ENCODE data around the gene SMNDC1. TPM values are rescaled to one million over a fixed set of nuclear protein-coding genes. Genes with fewer than 3 reads are reported as not detected.

Gene SMNDC1
- total and polyA plus RNA-seq, 10 of the 15 experiments (the other 5 are each of a cell fraction or from before 2014, with no cell fraction given) = 4.6 to 37.2 (median 18.1) TPM

DNA sequence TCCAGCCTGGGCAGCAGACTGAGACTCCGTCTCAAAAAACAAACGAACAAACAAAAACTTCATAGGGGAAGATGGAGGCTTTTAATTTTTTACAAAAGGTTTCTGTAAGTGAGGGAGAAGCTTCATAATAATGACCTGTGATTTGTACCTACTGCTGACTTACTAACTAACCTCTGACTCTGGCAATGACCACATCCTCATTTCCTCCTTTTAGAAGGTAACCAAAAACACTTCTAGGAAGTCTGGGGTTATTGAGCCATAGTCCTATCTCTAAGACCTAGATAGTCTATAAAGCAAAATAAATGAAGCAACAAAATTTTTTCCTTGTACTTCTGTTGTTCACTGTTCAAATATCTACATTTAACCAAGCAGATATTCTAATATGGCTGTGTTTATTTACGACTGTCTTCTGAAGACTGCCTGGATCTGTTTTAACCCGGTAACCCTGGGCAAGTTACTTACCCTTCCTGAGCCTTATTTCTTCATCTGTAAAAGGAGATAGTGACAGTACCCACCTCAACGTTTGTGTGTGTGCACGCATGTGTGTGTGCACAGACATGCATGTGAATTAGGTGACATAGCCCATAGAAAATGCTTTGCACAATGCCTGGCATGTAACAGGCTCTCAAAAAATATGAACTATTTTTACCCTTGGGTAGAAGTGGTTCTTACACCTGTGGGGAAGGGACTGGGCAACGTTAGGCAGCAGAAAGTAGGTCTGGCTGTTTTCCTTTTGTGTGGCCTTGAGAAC, 30.8 kb upstream of the SMNDC1 start:
- DNase-seq (ENCODE audit: low read depth, low spot score) (no peak), FAIRE-seq (no peak), ATAC-seq (peak; percentile 76)
- Histone ChIP-seq H3K4me2 (ENCODE audit: control insufficient read depth, insufficient read depth) (no peak overlapping the region), H3K9me3 (replicated peaks; ENCODE audit: control insufficient read depth, insufficient read depth, low read length) (peaks cover 2% of the 10 kb centered on the region; the same call in 1 of the 3 replicates), H3K27me3 (replicated peaks in 1 of 2; ENCODE audit: control insufficient read depth in 2 of 2, insufficient read depth in 2 of 2, low read length in 1 of 2) (no peaks in the 10 kb centered on the region), H3K36me3 (ENCODE audit: control insufficient read depth in 2 of 2, insufficient read depth in 2 of 2, low read length in 1 of 2) (no peaks in the 10 kb centered on the region), H4K20me1 (ENCODE audit: control insufficient read depth, insufficient read depth) (no peaks in the 10 kb centered on the region), H3K9ac (ENCODE audit: control insufficient read depth, insufficient read depth, low read length) (no peak overlapping the region), H3K4me3 (no peak overlapping the region), H3K27ac (ENCODE audit: control insufficient read depth, insufficient read depth) (no peak overlapping the region), H2AFZ (ENCODE audit: control insufficient read depth, low read depth, low read length) (no peak overlapping the region), H3K4me1 (ENCODE audit: control insufficient read depth, insufficient read depth, low read length) (no peaks in the 10 kb centered on the region), H3K79me2 (ENCODE audit: control insufficient read depth, insufficient read depth, low read length) (no peaks in the 10 kb centered on the region)
- intact Hi-C loops (cut with micrococcal nuclease; ENCODE audit: unreplicated experiment) (no loop called here), in situ Hi-C loops (cut with MboI) (no loop called here)
- ChIA-PET SMC1A (ENCODE audit: uncharacterized antibody, unreplicated experiment) (interaction anchor here (1.1 to 3.6 kb wide), 8 partner anchors 9 to 211 kb away, joined by 3 to 32 read pairs (median 8); no protein-coding TSS in a partner anchor), POLR2A (interaction anchor here (0.6 to 2.1 kb wide), 5 partner anchors 8 to 121 kb away, joined by 3 to 9 read pairs (median 4); no protein-coding TSS in a partner anchor), RAD21 (ENCODE audit: unreplicated experiment) (interaction anchor here (0.9 to 1.7 kb wide), 2 partner anchors 10 to 163 kb away, joined by 4 read pairs; no protein-coding TSS in a partner anchor), CTCF (interaction anchor here (1.2 to 3.5 kb wide), 3 partner anchors 10 to 225 kb away, joined by 3 to 14 read pairs (median 11); no protein-coding TSS in a partner anchor)
- BruUV-seq (replicated peaks) = no TSS peak
- WGBS (ENCODE audit: insufficient coverage, insufficient replicate concordance, low lambda C conversion rate, missing lambda C conversion rate) = 64% methylated on average over 7 of the region's 7 CpGs
- TF ChIP-seq SPI1 (IDR thresholded peaks at IDR 0.05; ENCODE audit: borderline replicate concordance, insufficient read depth, low read depth, low read length) (peak; percentile 57; the same call in 1 of the 2 replicates), NR2F1 (conservative IDR thresholded peaks at IDR 0.05) (0 out of 2 replicates have a peak, but pooled peaks have one; percentile 49)
- TF ChIP-seq, protein P1, sequence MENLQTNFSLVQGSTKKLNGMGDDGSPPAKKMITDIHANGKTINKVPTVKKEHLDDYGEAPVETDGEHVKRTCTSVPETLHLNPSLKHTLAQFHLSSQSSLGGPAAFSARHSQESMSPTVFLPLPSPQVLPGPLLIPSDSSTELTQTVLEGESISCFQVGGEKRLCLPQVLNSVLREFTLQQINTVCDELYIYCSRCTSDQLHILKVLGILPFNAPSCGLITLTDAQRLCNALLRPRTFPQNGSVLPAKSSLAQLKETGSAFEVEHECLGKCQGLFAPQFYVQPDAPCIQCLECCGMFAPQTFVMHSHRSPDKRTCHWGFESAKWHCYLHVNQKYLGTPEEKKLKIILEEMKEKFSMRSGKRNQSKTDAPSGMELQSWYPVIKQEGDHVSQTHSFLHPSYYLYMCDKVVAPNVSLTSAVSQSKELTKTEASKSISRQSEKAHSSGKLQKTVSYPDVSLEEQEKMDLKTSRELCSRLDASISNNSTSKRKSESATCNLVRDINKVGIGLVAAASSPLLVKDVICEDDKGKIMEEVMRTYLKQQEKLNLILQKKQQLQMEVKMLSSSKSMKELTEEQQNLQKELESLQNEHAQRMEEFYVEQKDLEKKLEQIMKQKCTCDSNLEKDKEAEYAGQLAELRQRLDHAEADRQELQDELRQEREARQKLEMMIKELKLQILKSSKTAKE (IDR thresholded peaks at IDR 0.05; ENCODE audit: low read depth, poor library complexity, severe bottlenecking) = no peak
